Fibroblast of upper back skin (primary cell): ENCODE data around the gene VMA21.

Source experiments
- DNase-seq: peaks from one replicate; pipeline ENCODE4 v3.0.0-alpha.2; 2013

The VMA21 gene, protein sequence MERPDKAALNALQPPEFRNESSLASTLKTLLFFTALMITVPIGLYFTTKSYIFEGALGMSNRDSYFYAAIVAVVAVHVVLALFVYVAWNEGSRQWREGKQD

DNA sequence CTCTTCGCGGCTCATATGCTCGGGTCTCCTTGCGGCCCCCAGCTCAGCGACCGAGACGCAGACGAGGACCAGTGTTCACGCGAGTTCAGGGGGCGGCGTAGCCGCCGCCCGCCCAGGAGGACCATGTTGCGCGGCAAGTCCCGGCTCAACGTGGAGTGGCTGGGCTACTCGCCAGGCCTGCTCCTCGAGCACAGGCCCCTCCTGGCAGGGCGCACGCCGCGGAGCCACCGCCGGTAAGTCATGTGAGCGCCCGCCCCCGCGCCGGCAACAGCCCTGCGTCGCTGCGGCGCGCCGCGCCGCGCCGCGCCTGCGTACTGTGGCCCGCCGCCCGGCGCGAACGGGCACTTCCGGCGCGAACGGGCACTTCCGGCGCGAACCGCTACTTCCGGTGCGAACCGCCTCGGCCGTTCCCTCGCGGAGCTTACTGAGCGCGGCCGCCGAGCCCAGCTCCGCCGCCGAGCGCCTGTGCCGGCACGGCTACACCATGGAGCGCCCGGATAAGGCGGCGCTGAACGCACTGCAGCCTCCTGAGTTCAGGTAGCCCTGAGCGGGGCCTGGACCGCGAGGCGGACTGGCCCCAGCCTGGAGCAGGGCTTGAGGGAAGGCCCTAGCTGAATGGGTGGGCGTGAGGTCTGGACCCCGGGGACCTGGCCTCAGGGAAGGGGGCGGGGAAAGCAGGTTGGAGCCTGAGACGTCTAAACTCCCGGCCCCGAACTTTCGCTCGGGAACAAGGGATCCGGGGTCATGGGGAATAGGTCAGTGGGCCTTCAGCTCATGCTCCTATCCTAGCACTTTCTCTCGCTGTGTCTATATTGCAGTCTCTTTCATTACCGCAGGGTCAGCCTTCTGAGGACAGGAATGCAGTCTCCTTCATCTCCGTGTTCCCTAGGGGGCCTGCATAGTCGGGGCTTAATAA lies at the start of gene VMA21:
Gene VMA21, plus strand, starts transcription at position 382 of the 916 bp plus-strand sequence. Its CDS starts 103 bp downstream, at position 485.
- DNase-seq, result peak; percentile 86

DNA sequence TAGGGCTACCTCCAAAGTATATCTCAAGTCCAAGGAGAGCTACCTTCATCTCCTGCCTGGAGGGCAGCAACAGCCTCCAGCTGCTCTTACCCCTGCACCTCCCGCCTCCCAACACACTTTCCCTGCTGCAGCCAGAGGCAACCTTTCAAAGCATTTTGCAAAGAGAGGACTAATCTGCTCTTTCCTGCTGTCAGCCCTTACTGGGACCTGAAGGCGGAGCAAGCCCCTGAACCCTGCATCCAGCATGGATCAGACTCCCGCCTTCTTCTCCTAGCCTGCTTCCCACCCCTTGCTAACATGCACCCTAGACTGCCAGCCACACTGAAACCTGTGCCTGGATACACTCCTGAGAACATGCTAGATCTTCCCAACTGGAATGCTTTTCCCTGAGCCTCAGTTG lies 37.7 kb upstream of the VMA21 start:
- DNase-seq, result no peak

DNA sequence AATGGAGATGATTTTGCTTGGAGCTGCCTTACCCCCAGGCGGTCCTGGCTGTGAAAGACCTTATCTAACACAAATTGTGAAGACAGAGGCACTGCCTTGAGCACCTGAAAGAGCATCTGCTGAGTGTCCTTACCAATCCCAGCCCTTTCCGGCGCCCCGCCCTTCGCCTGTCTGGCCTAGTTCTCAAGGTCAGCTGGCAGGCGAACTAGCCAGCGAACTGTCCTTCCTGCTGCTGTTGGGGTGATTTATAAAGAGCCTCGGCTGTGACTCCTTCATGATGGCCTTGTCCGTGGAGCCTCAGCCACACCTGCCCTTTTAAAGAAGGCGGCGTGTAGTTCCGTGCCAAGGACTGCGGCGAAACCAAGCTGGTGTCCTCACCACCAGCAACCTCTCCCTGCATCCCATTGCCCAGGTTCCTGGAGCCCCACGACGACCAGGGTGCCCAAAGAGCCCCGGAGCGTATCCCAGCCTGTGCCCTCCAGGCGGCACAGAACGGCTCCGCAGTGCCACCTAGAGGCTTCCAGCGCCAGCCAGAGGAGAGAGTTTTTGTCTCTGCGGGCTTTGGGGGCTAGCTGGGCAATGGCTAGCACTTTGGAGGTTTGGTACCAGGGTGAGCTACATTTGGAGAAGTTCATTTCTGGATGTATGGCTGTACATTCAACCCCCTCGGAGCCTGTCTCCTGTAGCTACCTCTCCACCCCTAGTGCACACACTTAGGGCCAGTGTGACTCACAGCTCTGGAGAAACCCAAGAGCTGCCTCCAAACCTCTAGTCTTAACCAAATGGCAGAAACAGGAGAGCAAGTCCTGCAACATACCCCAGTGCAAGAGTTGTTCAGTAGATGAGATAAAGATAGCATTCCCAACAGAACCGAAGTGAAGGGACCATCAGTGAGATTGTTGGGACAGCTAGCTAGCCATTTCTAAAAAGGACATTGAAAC lies 36.8 kb upstream of the VMA21 start:
- DNase-seq, result peak; percentile 1

DNA sequence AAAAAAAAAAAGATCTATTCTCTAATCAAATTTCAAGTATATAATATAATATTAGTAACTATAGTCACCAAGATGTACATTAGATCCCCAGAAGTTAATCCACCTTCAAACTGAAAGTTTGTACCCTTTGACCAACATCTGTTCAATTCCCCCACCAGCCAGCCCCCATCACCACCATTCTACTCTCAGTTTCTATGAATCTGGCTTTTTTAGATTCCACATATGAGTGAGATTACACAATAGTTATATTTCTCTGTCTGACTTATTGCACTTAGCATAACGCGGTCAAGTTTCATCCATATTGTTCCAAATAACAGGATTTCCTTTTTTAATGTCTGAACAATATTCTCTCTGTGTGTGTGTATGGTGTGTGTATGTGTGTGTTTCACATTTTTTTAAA lies 33.7 kb upstream of the VMA21 start:
- DNase-seq, result no peak

DNA sequence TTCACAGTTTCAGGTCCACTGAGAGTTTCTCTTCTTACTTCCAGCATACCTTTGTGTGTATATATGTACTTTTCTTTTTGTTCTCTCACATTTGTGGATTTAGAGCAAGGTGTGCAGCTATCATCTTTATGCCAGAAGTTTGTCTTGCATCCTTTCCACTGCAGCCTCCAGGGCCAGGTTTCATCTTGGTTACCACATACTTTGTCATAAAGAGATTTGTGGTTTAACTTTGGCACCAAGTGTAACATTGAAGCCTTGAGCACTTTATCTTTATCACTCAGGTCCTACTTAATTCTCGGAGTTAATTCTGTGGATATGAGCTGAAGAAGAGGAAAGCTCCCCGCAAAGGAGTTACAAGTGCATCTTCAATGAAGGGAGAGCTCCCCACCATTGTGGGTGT lies 31.4 kb upstream of the VMA21 start:
- DNase-seq, result no peak

DNA sequence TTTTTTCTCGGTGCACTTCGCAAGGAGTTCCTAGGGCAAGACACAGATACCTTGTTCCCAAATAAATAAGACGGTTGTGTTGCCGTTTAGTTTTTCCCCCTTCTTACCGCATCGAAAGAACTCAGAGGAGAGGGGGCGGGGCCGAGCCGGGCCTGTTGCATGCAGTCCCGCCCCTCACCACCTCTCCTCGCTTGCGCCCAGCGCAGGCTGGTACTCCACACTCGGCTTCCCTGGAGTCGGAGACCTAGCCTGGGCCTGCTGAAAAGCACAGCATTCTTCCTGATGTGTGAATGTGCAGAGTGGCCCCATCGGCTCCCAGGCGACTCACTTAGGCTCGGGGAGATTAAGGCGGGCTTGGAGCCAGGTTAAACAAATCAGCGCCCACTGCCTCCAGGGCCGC lies 26.1 kb upstream of the VMA21 start:
- no peak for DNase-seq

DNA sequence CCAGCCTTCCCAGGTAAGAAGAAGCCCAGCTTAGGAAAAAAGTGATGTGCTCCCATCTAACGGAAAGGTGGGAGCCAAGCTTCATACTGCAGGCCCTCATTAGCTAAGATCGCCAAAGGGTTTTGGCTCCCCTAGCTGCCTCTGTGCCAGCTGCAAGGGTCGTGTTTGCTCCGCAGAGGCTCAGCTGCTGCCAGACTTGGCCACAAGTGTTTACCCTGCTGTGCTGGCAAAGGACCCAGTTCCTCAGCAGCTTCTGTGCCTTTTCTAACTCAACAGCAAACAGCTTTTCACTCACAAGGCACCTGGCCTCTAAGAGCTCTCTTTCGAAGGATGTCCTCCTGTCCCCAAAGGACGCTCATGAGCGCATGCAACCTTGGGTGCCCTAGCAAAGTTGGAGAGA lies 12.2 kb upstream of the VMA21 start:
- DNase-seq, result no peak

DNA sequence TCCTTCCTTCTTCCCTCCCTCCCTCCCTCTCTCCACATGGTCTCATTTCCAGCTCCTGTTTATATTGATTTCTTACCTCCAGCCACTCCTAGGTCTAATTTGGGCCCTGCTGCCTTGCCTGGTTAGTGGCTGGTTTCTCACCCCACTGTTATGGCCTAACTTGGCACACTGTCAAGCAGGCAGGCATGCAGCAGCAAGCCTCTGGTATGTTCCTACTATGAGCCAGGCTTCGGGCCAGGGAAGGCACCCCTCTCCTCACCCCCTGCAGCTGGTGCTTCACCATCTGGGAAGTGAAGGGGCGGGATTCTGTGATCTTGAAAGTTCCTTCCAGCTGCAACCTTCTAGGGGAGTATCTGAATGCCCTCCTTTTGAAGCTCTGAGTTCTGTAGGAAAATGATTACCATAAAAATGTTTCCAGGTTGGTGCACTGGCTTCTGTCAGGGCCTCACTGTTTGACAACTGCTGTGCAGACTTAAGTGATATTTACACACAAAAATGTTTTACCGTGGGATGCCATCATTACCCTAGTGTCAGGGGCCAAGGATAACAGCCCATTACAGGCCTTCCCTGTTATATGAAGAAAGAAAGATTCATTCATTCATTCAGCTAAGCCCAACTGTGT lies 10.1 kb upstream of the VMA21 start:
- DNase-seq, result no peak

DNA sequence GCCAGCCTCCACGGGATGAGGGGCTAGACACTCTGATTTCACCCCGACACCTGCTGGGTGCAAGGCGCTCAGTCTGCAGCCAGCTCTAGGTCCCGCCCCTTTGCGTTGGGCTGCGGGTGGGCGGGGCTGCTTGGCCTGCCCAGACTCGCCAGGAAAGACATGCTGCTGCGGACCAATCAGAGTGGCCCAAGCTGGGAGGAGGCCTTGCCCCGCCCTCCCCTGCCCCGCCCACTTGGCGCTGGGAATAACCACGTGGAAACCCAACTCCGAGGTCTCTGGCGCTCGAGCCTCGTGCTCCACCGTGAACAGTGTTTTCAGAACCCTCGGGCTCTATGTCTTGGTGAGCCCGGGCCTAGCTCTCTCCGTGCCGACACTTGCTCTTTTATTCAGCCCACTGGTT lies 5.3 kb upstream of the VMA21 start:
- no peak for DNase-seq

DNA sequence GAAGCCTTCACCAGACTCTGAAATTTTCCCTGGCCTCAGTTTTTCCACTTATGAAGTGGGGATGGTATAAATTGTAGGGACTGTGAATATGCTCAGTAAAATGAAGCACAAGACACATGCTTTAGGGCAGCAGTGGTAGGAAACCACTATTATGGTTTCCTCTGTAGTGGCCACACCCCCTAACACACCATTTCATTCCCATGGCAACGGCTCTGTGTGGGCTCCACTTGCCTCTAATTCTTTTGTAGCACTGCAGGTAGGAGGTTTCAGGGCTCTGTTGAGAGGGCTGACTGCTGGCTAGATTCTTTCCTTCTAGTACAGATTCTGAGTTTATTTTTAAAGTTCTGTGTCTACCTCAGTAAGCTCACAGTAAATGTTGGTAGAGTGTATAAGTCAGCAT lies 3.5 kb upstream of the VMA21 start:
- no peak for DNase-seq

DNA sequence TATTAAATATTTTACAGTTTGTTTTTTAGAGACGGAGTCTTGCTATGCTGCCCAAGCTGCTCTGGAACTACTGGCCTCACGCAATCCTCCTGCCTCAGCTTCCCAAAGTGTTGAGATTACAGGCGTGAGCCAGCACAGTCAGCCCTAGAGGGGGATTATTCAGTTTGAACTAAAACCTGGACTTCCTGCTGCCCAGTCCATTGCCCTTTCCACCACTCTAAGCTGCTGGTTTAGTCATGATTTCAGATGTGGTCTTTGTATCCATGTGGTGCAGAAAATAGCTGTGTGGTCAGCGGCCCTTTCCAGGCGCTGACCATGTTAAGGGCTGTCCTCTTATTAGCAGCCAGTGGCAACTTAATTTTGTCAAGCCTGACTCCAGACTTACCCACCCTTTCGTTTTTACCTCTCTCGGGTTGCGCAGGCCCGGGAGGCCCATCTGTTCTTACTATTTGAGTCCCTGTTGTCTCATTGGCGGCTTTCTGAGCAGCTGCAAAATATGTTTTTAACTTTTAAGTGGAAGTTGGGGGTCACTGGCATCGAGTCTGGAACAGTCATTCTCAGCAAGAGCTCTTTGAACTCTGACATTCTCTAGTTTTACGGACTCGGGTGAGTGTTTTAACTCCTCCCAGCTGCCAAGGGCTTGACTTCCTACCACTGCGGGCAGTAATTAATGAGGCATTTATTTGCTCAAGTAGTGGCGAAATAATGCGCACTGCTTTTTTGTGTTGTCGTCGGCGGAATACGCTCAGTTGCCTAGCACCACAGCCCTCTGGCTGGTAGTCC lies 773 bp upstream of the VMA21 start:
- DNase-seq, result peak; percentile 31

DNA sequence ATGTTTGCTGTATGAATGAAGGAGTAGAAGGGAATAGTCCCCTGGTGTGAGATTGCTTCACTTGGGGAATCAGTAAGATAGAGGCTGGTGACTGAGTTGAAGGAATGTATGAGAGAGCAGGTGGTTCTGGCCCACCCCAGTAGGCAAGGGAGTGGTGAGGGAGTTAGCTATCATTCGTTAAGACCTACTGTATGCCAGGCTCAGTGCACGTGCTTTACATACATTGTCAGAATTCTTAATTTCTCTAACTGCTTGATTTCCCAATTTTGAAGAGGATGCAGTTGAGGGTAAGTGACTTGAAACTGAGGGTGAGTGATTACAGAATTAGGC lies 700 bp downstream of the VMA21 start:
- no peak for DNase-seq

DNA sequence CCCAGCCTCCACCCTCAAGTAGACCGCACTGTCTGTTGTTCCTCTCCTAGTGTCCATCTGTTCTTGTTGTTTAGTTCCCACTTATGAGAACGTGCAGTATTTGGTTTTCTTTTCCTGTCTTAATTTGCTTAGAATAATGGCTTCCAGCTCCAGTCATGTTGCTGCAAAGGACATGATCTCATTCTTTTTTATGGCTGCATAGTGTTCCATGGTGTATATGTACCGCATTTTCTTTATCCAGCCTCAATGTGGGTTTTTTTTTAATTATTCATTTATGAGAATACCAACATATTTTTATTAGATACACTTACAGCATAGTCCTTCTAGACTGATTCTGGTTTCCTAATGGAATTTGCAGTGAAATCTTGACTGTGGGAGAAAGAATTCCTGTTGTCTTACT lies 1.3 kb downstream of the VMA21 start:
- no peak for DNase-seq

DNA sequence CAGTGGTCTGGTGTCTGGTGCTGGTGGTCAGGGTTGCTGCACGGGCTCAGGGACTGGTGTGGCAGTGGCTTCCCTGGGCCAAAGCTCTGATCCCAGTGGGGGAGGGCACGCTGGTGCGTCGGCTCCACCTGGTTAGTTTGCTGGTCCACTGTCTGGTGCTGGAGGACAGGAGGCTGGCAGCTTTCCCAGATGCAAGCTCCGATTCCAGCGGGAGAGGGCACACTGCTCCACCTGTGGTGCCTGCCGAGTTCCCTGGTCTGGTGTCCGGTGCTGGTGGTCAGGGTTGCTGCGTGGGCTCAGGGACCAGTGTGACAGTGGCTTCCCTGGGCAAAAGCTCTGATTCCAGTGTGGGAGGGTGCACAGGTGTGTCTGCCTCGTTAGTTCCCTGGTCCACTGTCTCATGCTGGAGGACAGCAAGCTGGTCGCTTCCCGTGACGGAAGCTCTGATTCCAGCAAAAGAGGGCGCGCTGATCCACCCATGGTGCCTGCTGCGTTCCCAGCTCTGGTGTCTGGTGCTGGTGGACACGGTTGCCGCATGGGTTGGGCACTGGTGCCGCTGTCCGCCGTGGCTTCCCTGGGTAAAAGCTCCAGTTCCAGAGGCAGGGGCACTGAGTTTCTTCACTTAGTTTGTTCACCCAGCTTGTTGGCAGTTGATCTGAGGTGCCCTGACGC lies 5.8 kb downstream of the VMA21 start:
- no peak for DNase-seq

DNA sequence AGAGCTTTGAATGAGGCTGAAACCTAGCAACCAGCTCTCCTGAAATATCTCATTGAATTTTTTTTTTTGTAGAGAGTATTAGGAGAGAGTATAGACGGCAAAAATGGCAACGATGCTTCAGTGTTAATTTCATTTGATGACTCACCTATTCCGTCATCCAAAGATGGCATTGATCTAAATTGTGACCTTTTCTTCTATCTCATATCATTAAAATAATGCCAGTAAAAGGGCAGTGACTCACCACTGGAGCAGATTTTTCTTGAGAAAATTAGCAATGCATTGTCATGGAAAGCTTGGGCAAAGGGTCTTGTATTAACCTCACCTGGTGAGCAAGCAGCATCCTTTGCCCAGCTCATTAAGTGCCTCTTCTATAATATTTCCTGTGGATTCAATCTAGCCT lies 19.6 kb downstream of the VMA21 start:
- DNase-seq, result no peak

DNA sequence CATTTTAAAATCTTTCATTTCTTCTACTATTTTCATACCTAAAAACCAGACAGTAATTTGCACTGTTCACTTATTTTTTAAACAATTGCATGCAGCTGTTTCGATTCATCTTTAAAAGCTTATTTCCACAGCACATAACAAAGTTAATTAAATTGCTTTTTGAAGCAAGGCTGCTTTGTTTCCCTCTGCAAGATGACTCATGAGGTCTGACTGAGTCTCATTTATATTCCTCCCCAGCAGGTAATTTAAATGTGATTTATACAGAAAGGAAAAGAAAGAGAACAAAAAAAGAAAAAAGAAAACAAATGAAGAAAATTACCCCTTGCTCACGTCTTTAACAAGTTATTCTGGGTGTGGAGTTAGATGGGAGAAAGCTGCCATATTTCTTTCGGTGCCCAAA lies 22.8 kb downstream of the VMA21 start:
- DNase-seq, result no peak

DNA sequence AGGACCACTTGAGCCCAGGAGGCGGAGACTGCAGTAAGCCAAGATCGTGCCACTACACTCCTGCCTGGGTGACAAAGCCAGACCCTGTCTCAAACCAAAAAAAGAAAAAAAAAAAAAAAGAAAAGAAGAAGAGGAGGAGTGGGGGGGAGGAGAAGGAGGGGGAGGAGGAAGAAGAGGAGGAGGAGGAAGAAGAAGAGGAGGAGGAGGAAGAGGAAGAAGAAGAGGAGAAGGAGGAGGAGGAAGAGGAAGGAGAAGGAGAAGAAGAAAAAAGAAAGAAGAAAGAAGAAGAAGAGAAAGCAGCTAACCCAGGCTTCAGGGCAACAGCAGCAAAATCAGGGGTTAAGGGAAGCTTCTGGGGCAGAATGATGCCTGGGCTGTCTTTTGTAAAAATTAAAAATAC lies 27.5 kb downstream of the VMA21 start:
- DNase-seq, result no peak

DNA sequence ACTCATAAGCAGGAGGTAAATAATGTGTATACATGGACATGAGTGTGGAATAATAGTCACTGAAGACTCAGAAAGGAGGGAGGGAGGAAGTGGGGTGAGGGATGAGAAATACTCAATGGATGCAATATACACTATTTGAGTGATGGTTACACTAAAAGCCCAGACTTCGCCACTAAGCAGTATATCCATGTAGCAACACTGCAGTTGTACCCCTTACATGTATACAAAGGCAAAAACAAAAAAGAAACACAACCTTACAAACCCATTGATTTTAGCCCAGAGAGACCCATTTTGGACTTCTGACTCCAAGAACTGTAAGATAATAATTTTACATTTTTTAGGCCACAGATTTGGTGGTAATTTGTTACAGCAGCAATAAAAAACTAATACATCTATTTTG lies 51.5 kb downstream of the VMA21 start:
- no peak for DNase-seq

DNA sequence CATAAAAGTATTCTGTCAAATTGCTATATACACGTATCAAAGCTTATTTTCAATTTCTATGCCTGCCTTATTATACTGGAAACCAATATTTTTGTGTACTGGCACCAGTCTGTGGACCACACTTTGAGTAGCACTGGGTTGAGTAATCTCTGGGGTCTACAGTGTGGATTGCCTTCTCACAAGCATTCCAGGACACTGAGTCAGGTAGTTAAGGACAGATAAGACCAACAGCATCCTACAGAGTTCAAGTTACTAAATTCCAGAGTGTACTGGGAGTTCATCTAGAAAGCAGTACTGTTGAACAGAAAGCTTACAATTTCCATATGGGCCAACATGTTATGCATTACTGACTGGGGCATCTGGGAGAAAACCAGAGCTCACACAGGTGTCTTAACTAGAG lies 61.8 kb downstream of the VMA21 start:
- peak; percentile 4 for DNase-seq
